ENCODE data around the gene CADPS2. TPM values are rescaled to one million over a fixed set of nuclear protein-coding genes. Genes with fewer than 3 reads are reported as not detected.

CADPS2 gene
- total RNA-seq, 2 donors from 2014 or later = not detected

DNA sequence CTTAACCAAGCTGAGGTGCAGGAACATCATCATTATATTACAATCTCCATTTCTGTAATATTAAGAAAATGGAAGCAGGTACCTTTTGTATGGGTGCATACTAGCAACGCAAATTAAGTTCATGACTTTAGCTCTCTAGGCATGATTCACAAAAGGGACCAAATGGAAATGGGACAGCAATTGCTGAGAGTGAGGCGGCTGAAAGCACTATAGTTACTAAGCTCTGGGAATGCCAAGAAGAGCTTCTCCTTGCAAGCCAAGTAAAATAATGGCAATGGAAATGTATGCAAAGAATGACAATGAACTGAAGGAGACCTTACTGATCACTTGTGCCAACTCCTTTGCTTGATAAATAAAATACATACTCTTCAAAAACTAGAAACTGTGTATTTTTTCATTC, 147.3 kb downstream of the CADPS2 start:
- ATAC-seq (no peak), DNase-seq (ENCODE audit: low spot score) (no peak)
- H3K36me3 Mint-ChIP-seq = no peaks in the 10 kb centered on the region
- no peak overlapping the region for H3K27ac Mint-ChIP-seq
- H3K4me3 Mint-ChIP-seq = no peak overlapping the region
- no peaks in the 10 kb centered on the region for H3K27me3 Mint-ChIP-seq
- H3K9me3 Mint-ChIP-seq = peaks cover 8% of the 10 kb centered on the region
- H3K4me1 Mint-ChIP-seq (ENCODE audit: low read depth in 2 of 2) = no peaks in the 10 kb centered on the region

GRCh38 chr7:122736183-122736582, 150.1 kb downstream of the CADPS2 start:
- peaks cover 8% of the 10 kb centered on the region for H3K9me3 Mint-ChIP-seq
- H3K36me3 Mint-ChIP-seq = no peaks in the 10 kb centered on the region
- H3K27ac Mint-ChIP-seq = no peak overlapping the region
- no peak for ATAC-seq
- H3K27me3 Mint-ChIP-seq = no peaks in the 10 kb centered on the region
- H3K4me3 Mint-ChIP-seq = no peak overlapping the region
- H3K4me1 Mint-ChIP-seq (ENCODE audit: low read depth in 2 of 2) = no peaks in the 10 kb centered on the region
- no peak for DNase-seq (ENCODE audit: low spot score)

DNA sequence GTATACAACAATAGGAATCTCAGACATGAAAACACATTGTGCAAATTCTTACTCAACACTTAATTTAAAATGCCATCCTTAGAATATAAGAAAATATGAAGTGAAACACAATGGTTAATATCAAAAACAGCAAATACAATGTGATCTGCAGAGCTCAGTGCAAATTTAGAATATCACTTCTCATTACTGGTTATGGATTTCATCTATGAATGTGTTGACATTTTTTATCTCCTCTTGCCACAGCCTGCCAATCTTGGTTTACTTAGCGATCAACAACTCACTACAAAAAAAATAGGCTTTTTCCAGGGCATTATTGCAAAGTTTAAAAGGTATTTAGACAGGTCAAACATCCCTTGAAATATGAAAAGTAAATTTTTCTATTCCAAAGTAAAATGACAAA, 158.5 kb downstream of the CADPS2 start:
- Mint-ChIP-seq H3K36me3 (no peaks in the 10 kb centered on the region), H3K4me1 (ENCODE audit: low read depth in 2 of 2) (no peaks in the 10 kb centered on the region), H3K4me3 (no peak overlapping the region), H3K27ac (no peak overlapping the region), H3K27me3 (no peaks in the 10 kb centered on the region), H3K9me3 (peaks cover 9% of the 10 kb centered on the region)
- ATAC-seq (no peak), DNase-seq (ENCODE audit: low spot score) (no peak)

GRCh38 chr7:122727354-122727753, 158.9 kb downstream of the CADPS2 start:
- no peaks in the 10 kb centered on the region for H3K36me3 Mint-ChIP-seq
- no peaks in the 10 kb centered on the region for H3K4me1 Mint-ChIP-seq (ENCODE audit: low read depth in 2 of 2)
- DNase-seq (ENCODE audit: low spot score) = no peak
- no peaks in the 10 kb centered on the region for H3K27me3 Mint-ChIP-seq
- no peak for ATAC-seq
- H3K27ac Mint-ChIP-seq = no peak overlapping the region
- H3K4me3 Mint-ChIP-seq = no peak overlapping the region
- H3K9me3 Mint-ChIP-seq = peaks cover 9% of the 10 kb centered on the region

DNA sequence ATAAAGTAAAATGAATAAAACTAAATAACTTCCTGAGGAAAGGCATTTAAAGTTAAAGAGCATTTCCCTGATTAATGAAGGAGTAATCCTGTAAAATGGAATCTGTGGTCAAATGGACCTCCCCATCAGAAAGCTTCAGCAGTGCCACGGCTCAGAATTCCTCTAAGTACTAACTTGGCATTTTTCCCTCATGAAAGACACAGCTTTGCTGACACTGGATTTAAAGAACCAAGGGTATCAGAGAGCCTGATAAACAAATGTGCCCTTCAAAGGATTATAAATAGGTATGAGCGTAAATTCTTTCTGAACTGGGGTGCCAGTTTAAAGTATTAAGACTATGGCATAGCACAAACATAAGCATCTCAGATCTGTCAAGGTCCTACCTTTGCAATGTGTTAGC, 159.4 kb downstream of the CADPS2 start:
- H3K9me3 Mint-ChIP-seq = peaks cover 9% of the 10 kb centered on the region
- H3K27ac Mint-ChIP-seq = no peak overlapping the region
- H3K4me1 Mint-ChIP-seq (ENCODE audit: low read depth in 2 of 2) = no peaks in the 10 kb centered on the region
- no peak overlapping the region for H3K4me3 Mint-ChIP-seq
- H3K36me3 Mint-ChIP-seq = no peaks in the 10 kb centered on the region
- DNase-seq (ENCODE audit: low spot score) (no peak), ATAC-seq (no peak)
- no peaks in the 10 kb centered on the region for H3K27me3 Mint-ChIP-seq

DNA sequence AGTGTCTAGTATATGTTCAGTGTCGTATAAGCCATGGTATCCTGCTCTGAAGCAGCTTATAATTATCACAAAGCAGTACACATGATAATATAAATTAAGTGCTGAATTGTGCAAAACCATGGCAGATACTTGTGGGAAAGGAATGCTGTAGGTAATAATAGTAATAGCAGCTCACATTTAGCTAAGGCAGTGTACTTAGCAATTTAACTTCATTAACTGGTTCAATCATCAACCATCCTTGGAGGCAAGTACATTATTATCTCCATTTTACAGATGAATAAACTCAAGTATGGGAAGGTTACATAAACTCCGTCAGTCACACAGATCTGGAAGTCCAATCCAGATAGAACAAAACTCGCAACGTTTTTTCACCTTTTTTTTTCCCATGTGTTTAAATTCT, 161.9 kb downstream of the CADPS2 start:
- no peak overlapping the region for H3K4me3 Mint-ChIP-seq
- peaks cover 4% of the 10 kb centered on the region for H3K36me3 Mint-ChIP-seq
- ATAC-seq (no peak), DNase-seq (ENCODE audit: low spot score) (no peak)
- no peak overlapping the region for H3K27ac Mint-ChIP-seq
- peaks cover 10% of the 10 kb centered on the region for H3K9me3 Mint-ChIP-seq
- no peaks in the 10 kb centered on the region for H3K4me1 Mint-ChIP-seq (ENCODE audit: low read depth in 2 of 2)
- H3K27me3 Mint-ChIP-seq = no peaks in the 10 kb centered on the region

GRCh38 chr7:122719010-122719578, 167.2 kb downstream of the CADPS2 start:
- ATAC-seq = no peak
- peaks cover 4% of the 10 kb centered on the region for H3K36me3 Mint-ChIP-seq

GRCh38 chr7:122717356-122718089, 168.7 kb downstream of the CADPS2 start:
- Mint-ChIP-seq H3K9me3 (peaks cover 11% of the 10 kb centered on the region), H3K4me1 (ENCODE audit: low read depth in 2 of 2) (no peaks in the 10 kb centered on the region), H3K36me3 (peaks cover 4% of the 10 kb centered on the region), H3K4me3 (no peak overlapping the region), H3K27me3 (no peaks in the 10 kb centered on the region), H3K27ac (no peak overlapping the region)
- ATAC-seq = no peak
- no peak for DNase-seq (ENCODE audit: low spot score)

More at GRCh38 chr7:122719010-122719578, 167.2 kb downstream of the CADPS2 start:
- Mint-ChIP-seq H3K4me1 (ENCODE audit: low read depth in 2 of 2) (no peaks in the 10 kb centered on the region), H3K9me3 (peaks cover 11% of the 10 kb centered on the region), H3K4me3 (no peak overlapping the region), H3K27ac (no peak overlapping the region), H3K27me3 (no peaks in the 10 kb centered on the region)
- DNase-seq (ENCODE audit: low spot score) = no peak

GRCh38 chr7:122715183-122715582, 171.1 kb downstream of the CADPS2 start:
- Mint-ChIP-seq H3K27me3 (no peaks in the 10 kb centered on the region), H3K9me3 (peaks cover 11% of the 10 kb centered on the region), H3K27ac (no peak overlapping the region), H3K36me3 (no peaks in the 10 kb centered on the region), H3K4me3 (no peak overlapping the region), H3K4me1 (ENCODE audit: low read depth in 2 of 2) (no peaks in the 10 kb centered on the region)
- no peak for ATAC-seq
- DNase-seq (ENCODE audit: low spot score) = no peak

DNA sequence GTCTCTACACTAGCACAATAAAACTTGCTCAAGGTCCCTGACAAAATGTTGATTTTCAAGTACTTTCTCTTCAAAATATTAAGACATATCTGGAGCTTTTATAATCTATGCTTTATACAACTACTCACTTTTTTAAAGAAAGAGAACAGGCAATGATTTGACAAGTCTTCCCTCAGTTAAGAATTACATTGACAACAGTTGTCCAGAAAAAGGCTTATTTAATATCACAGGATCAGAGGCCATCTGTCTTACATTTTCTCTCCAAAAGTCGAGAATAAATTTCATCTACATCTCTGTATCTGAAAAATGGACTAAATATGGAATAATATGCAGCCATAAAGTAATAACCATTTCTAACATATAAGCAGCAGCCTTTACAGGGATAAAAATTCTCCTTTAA, 175.3 kb downstream of the CADPS2 start:
- H3K9me3 Mint-ChIP-seq = peaks cover 11% of the 10 kb centered on the region
- H3K27ac Mint-ChIP-seq = no peak overlapping the region
- no peaks in the 10 kb centered on the region for H3K27me3 Mint-ChIP-seq
- DNase-seq (ENCODE audit: low spot score) = no peak
- H3K4me3 Mint-ChIP-seq = no peak overlapping the region
- H3K4me1 Mint-ChIP-seq (ENCODE audit: low read depth in 2 of 2) = no peaks in the 10 kb centered on the region
- ATAC-seq = no peak
- no peaks in the 10 kb centered on the region for H3K36me3 Mint-ChIP-seq

GRCh38 chr7:122709930-122710646, 176.2 kb downstream of the CADPS2 start:
- DNase-seq (ENCODE audit: low spot score) (no peak), ATAC-seq (no peak)
- Mint-ChIP-seq H3K27ac (no peak overlapping the region), H3K36me3 (no peaks in the 10 kb centered on the region), H3K9me3 (peaks cover 7% of the 10 kb centered on the region), H3K27me3 (no peaks in the 10 kb centered on the region), H3K4me1 (ENCODE audit: low read depth in 2 of 2) (no peaks in the 10 kb centered on the region), H3K4me3 (no peak overlapping the region)

DNA sequence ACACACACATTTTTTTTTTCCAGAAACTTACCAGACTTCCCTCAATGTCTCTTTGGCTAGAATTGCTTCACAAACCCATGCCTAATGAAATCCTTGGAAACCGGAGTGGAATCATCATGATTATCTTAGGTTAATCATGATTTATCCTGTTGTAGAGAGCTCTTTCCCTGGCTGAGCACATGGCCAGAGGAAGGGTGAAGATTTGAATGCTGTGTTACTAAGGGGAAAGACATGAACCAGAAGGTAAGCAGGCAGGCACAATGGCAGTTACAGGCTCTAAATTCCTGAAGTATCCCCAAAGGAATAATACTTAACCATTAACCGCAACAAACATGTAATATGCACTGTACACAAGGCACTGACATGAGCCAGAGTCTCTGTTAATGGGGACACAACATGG, 179.4 kb downstream of the CADPS2 start:
- H3K9me3 Mint-ChIP-seq = peaks cover 13% of the 10 kb centered on the region
- no peak for DNase-seq (ENCODE audit: low spot score)
- H3K36me3 Mint-ChIP-seq = no peaks in the 10 kb centered on the region
- H3K4me1 Mint-ChIP-seq (ENCODE audit: low read depth in 2 of 2) = no peaks in the 10 kb centered on the region
- H3K27ac Mint-ChIP-seq = no peak overlapping the region
- ATAC-seq = no peak
- H3K4me3 Mint-ChIP-seq = no peak overlapping the region
- H3K27me3 Mint-ChIP-seq = no peaks in the 10 kb centered on the region

GRCh38 chr7:122702872-122703510, 183.3 kb downstream of the CADPS2 start, which contains the start of gene RNF148:
TSS of gene RNF148 (minus strand) at chr7:122702922. CDS start at chr7:122702750, 172 bp downstream.
- Mint-ChIP-seq H3K4me1 (ENCODE audit: low read depth in 2 of 2) (no peaks in the 10 kb centered on the region), H3K27me3 (no peaks in the 10 kb centered on the region), H3K27ac (no peak within 1 kb of the TSS), H3K9me3 (peaks cover 15% of the 10 kb centered on the region), H3K4me3 (no peak within 1 kb of the TSS), H3K36me3 (no peaks in the 10 kb centered on the region)
- no peak for DNase-seq (ENCODE audit: low spot score)
- ATAC-seq = no peak

GRCh38 chr7:122699017-122699416, 187.2 kb downstream of the CADPS2 start, which contains the start of gene RNF133:
TSS of gene RNF133 (minus strand) at chr7:122699117. CDS start at chr7:122698918, 199 bp downstream.
- ATAC-seq (no peak), DNase-seq (ENCODE audit: low spot score) (no peak)
- Mint-ChIP-seq H3K9me3 (peaks cover 17% of the 10 kb centered on the region), H3K4me1 (ENCODE audit: low read depth in 2 of 2) (no peaks in the 10 kb centered on the region), H3K27me3 (no peaks in the 10 kb centered on the region), H3K27ac (no peak within 1 kb of the TSS), H3K36me3 (no peaks in the 10 kb centered on the region), H3K4me3 (no peak within 1 kb of the TSS)
